Adrenal gland (tissue), 5 donors: Measurements from ENCODE around the gene PLCB1.

Experiments
- CTCF ChIP-seq, 6 experiments: fragments of 450-650 bp in 4 of 6; fragments of 200-600 bp in 2 of 6; sonication (generic) in 1 of 6; IDR thresholded peaks; 1 replicate in 5 of 6; 2 replicates in 1 of 6; pipeline versions ENCODE4 v1.5.1 to v1.8.0; 2016 to 2021; ENCODE audit warnings: antibody characterized with exemption in 6 of 6, mild to moderate bottlenecking in 2 of 6, moderate library complexity in 1 of 6
- POLR2A ChIP-seq, 2 donors: fragments of 450-650 bp; IDR thresholded peaks; one replicate each; pipeline ENCODE4 v1.6.1; 2017; ENCODE audit warnings: antibody characterized with exemption in 2 of 2, mild to moderate bottlenecking in 2 of 2, moderate library complexity in 1 of 2
- donor health status: DM: no; HTN: no; CAD: no.

- TF ChIP-seq CTCF (IDR thresholded peaks at IDR 0.05) = no peak
- no peak for TF ChIP-seq POLR2A (IDR thresholded peaks at IDR 0.05)
These were observed 224.7 kb downstream of the PLCB1 start for GRCh38 chr20:8356806-8357205.
